Measurements from ENCODE around the gene CETN2.
"Not testable (repeated sequence)": the region's sequence is repeated elsewhere in the genome, so short reads cannot be mapped to it uniquely, and the experiment has no call there.

Gene CETN2

GRCh38 chrX:152830312-152831305, at the start of gene CETN2, which contains the start of gene NSDHL:
Gene CETN2, minus strand, starts transcription at chrX:152830757. Its CDS starts 47 bp downstream, at chrX:152830710.
Gene NSDHL, plus strand, starts transcription at chrX:152831063. Its CDS starts 15,262 bp downstream, at chrX:152846325.
- ATAC-seq (peak; percentile 99), DNase-seq (peak; percentile 91)

GRCh38 chrX:152878976-152879755, 48.6 kb upstream of the CETN2 start:
- ATAC-seq (no peak), DNase-seq (no peak)

- DNase-seq (no peak), ATAC-seq (no peak)
Observed at GRCh38 chrX:152876931-152877840, 46.6 kb upstream of the CETN2 start.

GRCh38 chrX:152873361-152873760, 42.8 kb upstream of the CETN2 start:
- no peak for ATAC-seq

GRCh38 chrX:152872522-152872921, 42.0 kb upstream of the CETN2 start:
- ATAC-seq (no peak), DNase-seq (no peak)

More at GRCh38 chrX:152873361-152873760, 42.8 kb upstream of the CETN2 start:
- DNase-seq = no peak

GRCh38 chrX:152871260-152871659, 40.7 kb upstream of the CETN2 start:
- DNase-seq = no peak
- ATAC-seq = no peak

GRCh38 chrX:152869972-152870371, 39.4 kb upstream of the CETN2 start:
- DNase-seq = no peak
- ATAC-seq = no peak

GRCh38 chrX:152866386-152866785, 35.8 kb upstream of the CETN2 start:
- DNase-seq (no peak), ATAC-seq (no peak)

GRCh38 chrX:152865232-152865920, 34.8 kb upstream of the CETN2 start:
- DNase-seq = no peak
- no peak for ATAC-seq

GRCh38 chrX:152861826-152862225, 31.3 kb upstream of the CETN2 start:
- DNase-seq = no peak
- ATAC-seq = no peak

GRCh38 chrX:152861116-152861515, 30.6 kb upstream of the CETN2 start:
- DNase-seq (no peak), ATAC-seq (no peak)

- ATAC-seq (no peak), DNase-seq (no peak)
Observed at GRCh38 chrX:152853986-152854385, 23.4 kb upstream of the CETN2 start.

- DNase-seq (no peak), ATAC-seq (no peak)
Observed at GRCh38 chrX:152850465-152850864, 19.9 kb upstream of the CETN2 start.

GRCh38 chrX:152847281-152847680, 16.7 kb upstream of the CETN2 start:
- ATAC-seq = no peak
- DNase-seq = no peak

- ATAC-seq (no peak), DNase-seq (no peak)
Observed at GRCh38 chrX:152845618-152846240, 15.2 kb upstream of the CETN2 start.

GRCh38 chrX:152844256-152844655, 13.7 kb upstream of the CETN2 start:
- ATAC-seq = no peak

GRCh38 chrX:152843852-152844251, 13.3 kb upstream of the CETN2 start:
- no peak for DNase-seq

More at GRCh38 chrX:152844256-152844655, 13.7 kb upstream of the CETN2 start:
- DNase-seq = no peak

GRCh38 chrX:152842772-152843338, 12.3 kb upstream of the CETN2 start:
- no peak for ATAC-seq
- DNase-seq = no peak

More at GRCh38 chrX:152843852-152844251, 13.3 kb upstream of the CETN2 start:
- no peak for ATAC-seq

- DNase-seq = not testable (repeated sequence)
Observed at GRCh38 chrX:152835470-152835869, 4.9 kb upstream of the CETN2 start.

GRCh38 chrX:152833378-152833777, 2.8 kb upstream of the CETN2 start:
- DNase-seq (no peak), ATAC-seq (no peak)

More at GRCh38 chrX:152835470-152835869, 4.9 kb upstream of the CETN2 start:
- not testable (repeated sequence) for ATAC-seq
